WTC11 (cell line): Measurements from ENCODE around the gene KHSRP. TPM values are rescaled to one million over a fixed set of nuclear protein-coding genes. Genes with fewer than 3 reads are reported as not detected.

ENCODE experiments used
- ATAC-seq: fragments of 200-7000 bp; cut with Tn5 transposase; 2 replicates; pipeline ENCODE4 v1.10.0; 2021; ENCODE audit warnings: mild to moderate bottlenecking, moderate library complexity
- CTCF ChIA-PET: fragments of 300-600 bp; sonication (Branson Sonifier 250); formaldehyde crosslinking; loops from one replicate; lab custom pipeline; 2021; ENCODE audit warnings: antibody characterized with exemption; lab: Charles Lee
- POLR2A ChIA-PET: fragments of 350-600 bp; sonication (Branson Sonifier 250); formaldehyde crosslinking; loops from one replicate; lab custom pipeline; 2021; ENCODE audit warnings: antibody characterized with exemption; lab: Charles Lee
- DNase-seq: peaks from one replicate; pipeline ENCODE4 v3.0.0; 2021; ENCODE audit warnings: low spot score
- H3K27ac Mint-ChIP-seq: 2 replicates; pipeline ENCODE4 v1.8.0; 2021; ENCODE audit warnings: mixed read lengths
- H3K27me3 Mint-ChIP-seq: 2 replicates; pipeline ENCODE4 v1.8.0; 2021; ENCODE audit warnings: low read depth, mild to moderate bottlenecking, moderate library complexity, mixed read lengths
- H3K36me3 Mint-ChIP-seq: 2 replicates; pipeline ENCODE4 v1.8.0; 2021; ENCODE audit warnings: mixed read lengths
- H3K4me1 Mint-ChIP-seq: 2 replicates; pipeline ENCODE4 v1.8.0; 2022; ENCODE audit warnings: mixed read lengths
- H3K4me3 Mint-ChIP-seq: 2 replicates; pipeline ENCODE4 v1.8.0; 2021; ENCODE audit warnings: mild to moderate bottlenecking, moderate library complexity, mixed read lengths
- H3K9me3 Mint-ChIP-seq: 2 replicates; pipeline ENCODE4 v1.8.0; 2021; ENCODE audit warnings: mixed read lengths
- MXD4 ChIP-seq: fragments of 250-450 bp; sonication (Bioruptor Pico); IDR thresholded peaks from 2 replicates; pipeline ENCODE4 v1.8.0; 2021; ENCODE audit warnings: mild to moderate bottlenecking, moderate library complexity, borderline replicate concordance
- NFE2L1 ChIP-seq: sonication (generic); formaldehyde crosslinking; IDR thresholded peaks from 2 replicates; pipeline ENCODE4 v1.8.1; 2023; ENCODE audit warnings: missing genetic modification reagents
- SMAD3 ChIP-seq: sonication (generic); formaldehyde crosslinking; IDR thresholded peaks from 2 replicates; pipeline ENCODE4 v1.8.0; 2022; ENCODE audit warnings: missing genetic modification reagents, mild to moderate bottlenecking, borderline replicate concordance
- SMAD4 ChIP-seq: sonication (generic); formaldehyde crosslinking; IDR thresholded peaks from 2 replicates; pipeline ENCODE4 v1.8.0; 2022; ENCODE audit warnings: mild to moderate bottlenecking, missing genetic modification reagents
- SP1 ChIP-seq: sonication (generic); formaldehyde crosslinking; conservative IDR thresholded peaks from 2 replicates; pipeline ENCODE4 v1.8.1; 2022; ENCODE audit warnings: missing genetic modification reagents
- TP53 ChIP-seq: sonication (generic); formaldehyde crosslinking; IDR thresholded peaks from 2 replicates; pipeline ENCODE4 v1.8.1; 2023; ENCODE audit warnings: mild to moderate bottlenecking, missing genetic modification reagents
- ZNF121 ChIP-seq: sonication (generic); formaldehyde crosslinking; IDR thresholded peaks from 2 replicates; pipeline ENCODE4 v1.8.0; 2023; ENCODE audit warnings: missing genetic modification reagents
- ZNF317 ChIP-seq: sonication (generic); formaldehyde crosslinking; IDR thresholded peaks from 2 replicates; pipeline ENCODE4 v1.8.1; 2023; ENCODE audit warnings: low read depth, mild to moderate bottlenecking, moderate library complexity, missing genetic modification reagents, borderline replicate concordance
- total RNA-seq: library from RNA; stranded (reverse); gene quantifications from 3 replicates; pipeline ENCODE4 v1.2.3, GENCODE V29; 2021
- TF ChIP-seq, protein P1 (sequence below): sonication (generic); formaldehyde crosslinking; IDR thresholded peaks from 2 replicates; pipeline ENCODE4 v1.8.1; 2023; ENCODE audit warnings: mild to moderate bottlenecking, missing genetic modification reagents, moderate library complexity
- TF ChIP-seq, protein P2 (sequence below): fragments of 250-450 bp; sonication (Bioruptor Pico); IDR thresholded peaks from 2 replicates; pipeline ENCODE4 v1.9.0; 2021; ENCODE audit warnings: mild to moderate bottlenecking
- TF ChIP-seq, protein P3 (sequence below): sonication (generic); formaldehyde crosslinking; IDR thresholded peaks from 2 replicates; pipeline ENCODE4 v1.8.1; 2022; ENCODE audit warnings: low read depth, mild to moderate bottlenecking, moderate library complexity, missing genetic modification reagents, borderline replicate concordance
- TF ChIP-seq, protein P4 (sequence below): sonication (generic); formaldehyde crosslinking; IDR thresholded peaks from 2 replicates; pipeline ENCODE4 v1.8.1; 2022; ENCODE audit warnings: low read depth, missing genetic modification reagents, borderline replicate concordance
- TF ChIP-seq, protein P5 (sequence below): sonication (generic); formaldehyde crosslinking; IDR thresholded peaks from 2 replicates; pipeline ENCODE4 v1.8.0; 2022; ENCODE audit warnings: mild to moderate bottlenecking, missing genetic modification reagents
- TF ChIP-seq, protein P6 (sequence below): sonication (generic); formaldehyde crosslinking; IDR thresholded peaks from 2 replicates; pipeline ENCODE4 v1.8.0; 2023; ENCODE audit warnings: missing genetic modification reagents

The KHSRP gene
- total RNA-seq, 1 experiment from 2014 or later = 572 TPM

DNA sequence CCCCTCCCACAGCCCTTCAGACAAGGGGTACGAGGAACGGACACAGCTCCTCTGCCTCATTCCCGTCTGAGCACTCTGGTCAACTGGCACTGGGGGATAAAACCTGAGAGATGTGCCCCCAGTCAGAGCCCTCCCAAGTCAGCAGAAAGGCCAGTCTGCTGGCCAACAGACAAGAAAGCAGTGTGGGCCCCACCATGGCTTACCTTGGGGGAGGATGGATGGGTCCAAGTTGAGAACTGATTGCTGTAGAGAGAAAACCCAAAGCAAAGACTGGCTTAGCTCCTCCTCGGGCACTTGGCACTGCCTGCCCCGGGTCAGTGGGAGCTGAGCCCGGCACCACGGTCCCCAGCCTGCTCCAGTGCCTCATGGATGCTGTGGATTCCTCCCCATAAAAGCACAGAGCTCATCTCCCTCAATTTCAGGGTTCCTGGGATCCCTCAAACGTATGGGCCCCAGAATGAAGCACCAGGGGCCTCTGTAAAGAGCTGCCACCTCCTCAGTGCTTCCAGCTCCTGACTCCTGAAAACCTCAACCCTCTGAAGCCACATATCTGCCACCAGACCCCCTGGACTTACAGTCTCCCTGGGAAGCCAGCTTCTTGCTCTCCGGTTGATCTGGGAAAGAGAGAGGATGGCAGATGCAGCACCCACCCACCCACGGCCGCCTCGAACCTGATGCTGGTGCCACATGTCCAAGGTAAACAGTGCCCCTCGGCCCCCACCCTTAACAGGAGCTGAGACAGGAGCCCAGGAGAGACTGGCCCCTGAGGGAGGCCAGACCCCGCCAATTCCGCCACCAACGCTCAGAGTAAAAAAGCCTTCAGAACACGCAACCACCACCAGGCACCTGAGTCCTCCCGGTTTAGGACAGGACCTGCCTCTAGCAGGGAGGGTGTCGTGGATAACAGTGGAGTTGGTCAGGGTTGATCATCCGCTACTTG, 3.3 kb downstream of the KHSRP start:
- Mint-ChIP-seq H3K36me3 (peaks cover 62% of the 10 kb centered on the region), H3K27ac (peak overlapping the region; percentile 53; the same call in 1 of the 2 replicates), H3K9me3 (peaks cover 6% of the 10 kb centered on the region), H3K27me3 (peaks cover 12% of the 10 kb centered on the region), H3K4me3 (no peak overlapping the region), H3K4me1 (peaks cover 14% of the 10 kb centered on the region)
- ChIA-PET POLR2A (no interaction called here), CTCF (interaction anchor here (1.3 to 1.4 kb wide), 2 partner anchors 9 to 160 kb away, joined by 3 to 4 read pairs; no protein-coding TSS in a partner anchor)
- ATAC-seq (no peak), DNase-seq (no peak)
- TF ChIP-seq SMAD4 (CRISPR knock-in tag) (no peak), ZNF317 (CRISPR knock-in tag) (no peak), NFE2L1 (CRISPR knock-in tag) (no peak), ZNF121 (CRISPR knock-in tag) (no peak), SMAD3 (CRISPR knock-in tag) (no peak)
- TF ChIP-seq, protein P1, sequence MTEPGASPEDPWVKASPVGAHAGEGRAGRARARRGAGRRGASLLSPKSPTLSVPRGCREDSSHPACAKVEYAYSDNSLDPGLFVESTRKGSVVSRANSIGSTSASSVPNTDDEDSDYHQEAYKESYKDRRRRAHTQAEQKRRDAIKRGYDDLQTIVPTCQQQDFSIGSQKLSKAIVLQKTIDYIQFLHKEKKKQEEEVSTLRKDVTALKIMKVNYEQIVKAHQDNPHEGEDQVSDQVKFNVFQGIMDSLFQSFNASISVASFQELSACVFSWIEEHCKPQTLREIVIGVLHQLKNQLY (CRISPR knock-in tag) = no peak
- TF ChIP-seq, protein P2, sequence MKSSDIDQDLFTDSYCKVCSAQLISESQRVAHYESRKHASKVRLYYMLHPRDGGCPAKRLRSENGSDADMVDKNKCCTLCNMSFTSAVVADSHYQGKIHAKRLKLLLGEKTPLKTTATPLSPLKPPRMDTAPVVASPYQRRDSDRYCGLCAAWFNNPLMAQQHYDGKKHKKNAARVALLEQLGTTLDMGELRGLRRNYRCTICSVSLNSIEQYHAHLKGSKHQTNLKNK (CRISPR knock-in tag) = no peak
- TF ChIP-seq, protein P3, sequence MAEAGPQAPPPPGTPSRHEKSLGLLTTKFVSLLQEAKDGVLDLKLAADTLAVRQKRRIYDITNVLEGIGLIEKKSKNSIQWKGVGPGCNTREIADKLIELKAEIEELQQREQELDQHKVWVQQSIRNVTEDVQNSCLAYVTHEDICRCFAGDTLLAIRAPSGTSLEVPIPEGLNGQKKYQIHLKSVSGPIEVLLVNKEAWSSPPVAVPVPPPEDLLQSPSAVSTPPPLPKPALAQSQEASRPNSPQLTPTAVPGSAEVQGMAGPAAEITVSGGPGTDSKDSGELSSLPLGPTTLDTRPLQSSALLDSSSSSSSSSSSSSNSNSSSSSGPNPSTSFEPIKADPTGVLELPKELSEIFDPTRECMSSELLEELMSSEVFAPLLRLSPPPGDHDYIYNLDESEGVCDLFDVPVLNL (CRISPR knock-in tag) = no peak

DNA sequence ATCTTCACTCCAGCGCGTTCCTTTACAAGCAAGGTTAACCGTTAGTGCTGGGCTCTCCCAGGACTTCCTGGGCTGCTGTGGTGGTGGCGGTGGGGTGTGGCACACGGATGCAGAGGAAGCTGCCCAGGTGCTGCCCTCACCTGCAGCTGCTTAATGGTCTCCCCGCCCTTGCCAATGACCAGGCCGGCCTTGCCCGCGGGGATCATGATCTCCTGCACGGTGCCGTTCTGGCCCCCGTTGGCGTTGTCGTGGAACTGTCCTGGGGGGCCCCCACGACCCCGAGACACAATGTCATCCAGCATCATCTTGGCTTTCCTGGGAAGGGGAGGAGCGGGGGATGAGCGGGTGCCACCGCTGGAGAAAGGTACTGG, 6.1 kb downstream of the KHSRP start:
- Mint-ChIP-seq H3K4me1 (peaks cover 21% of the 10 kb centered on the region), H3K27me3 (no peaks in the 10 kb centered on the region), H3K36me3 (peaks cover 72% of the 10 kb centered on the region), H3K9me3 (no peaks in the 10 kb centered on the region), H3K4me3 (no peak overlapping the region), H3K27ac (no peak overlapping the region)
- ATAC-seq (no peak), DNase-seq (no peak)
- POLR2A ChIA-PET = interaction anchor here (0.6 kb wide), 1 partner anchor 9 kb away, joined by 3 read pairs; no protein-coding TSS in a partner anchor
- CTCF ChIA-PET = interaction anchor here (0.5 kb wide), 1 partner anchor 445 kb away, joined by 3 read pairs; no protein-coding TSS in a partner anchor
- TF ChIP-seq, protein P4, sequence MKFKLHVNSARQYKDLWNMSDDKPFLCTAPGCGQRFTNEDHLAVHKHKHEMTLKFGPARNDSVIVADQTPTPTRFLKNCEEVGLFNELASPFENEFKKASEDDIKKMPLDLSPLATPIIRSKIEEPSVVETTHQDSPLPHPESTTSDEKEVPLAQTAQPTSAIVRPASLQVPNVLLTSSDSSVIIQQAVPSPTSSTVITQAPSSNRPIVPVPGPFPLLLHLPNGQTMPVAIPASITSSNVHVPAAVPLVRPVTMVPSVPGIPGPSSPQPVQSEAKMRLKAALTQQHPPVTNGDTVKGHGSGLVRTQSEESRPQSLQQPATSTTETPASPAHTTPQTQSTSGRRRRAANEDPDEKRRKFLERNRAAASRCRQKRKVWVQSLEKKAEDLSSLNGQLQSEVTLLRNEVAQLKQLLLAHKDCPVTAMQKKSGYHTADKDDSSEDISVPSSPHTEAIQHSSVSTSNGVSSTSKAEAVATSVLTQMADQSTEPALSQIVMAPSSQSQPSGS = no peak
- TF ChIP-seq TP53 (CRISPR knock-in tag) = no peak
- no peak for TF ChIP-seq SP1 (CRISPR knock-in tag)
- TF ChIP-seq, protein P5, sequence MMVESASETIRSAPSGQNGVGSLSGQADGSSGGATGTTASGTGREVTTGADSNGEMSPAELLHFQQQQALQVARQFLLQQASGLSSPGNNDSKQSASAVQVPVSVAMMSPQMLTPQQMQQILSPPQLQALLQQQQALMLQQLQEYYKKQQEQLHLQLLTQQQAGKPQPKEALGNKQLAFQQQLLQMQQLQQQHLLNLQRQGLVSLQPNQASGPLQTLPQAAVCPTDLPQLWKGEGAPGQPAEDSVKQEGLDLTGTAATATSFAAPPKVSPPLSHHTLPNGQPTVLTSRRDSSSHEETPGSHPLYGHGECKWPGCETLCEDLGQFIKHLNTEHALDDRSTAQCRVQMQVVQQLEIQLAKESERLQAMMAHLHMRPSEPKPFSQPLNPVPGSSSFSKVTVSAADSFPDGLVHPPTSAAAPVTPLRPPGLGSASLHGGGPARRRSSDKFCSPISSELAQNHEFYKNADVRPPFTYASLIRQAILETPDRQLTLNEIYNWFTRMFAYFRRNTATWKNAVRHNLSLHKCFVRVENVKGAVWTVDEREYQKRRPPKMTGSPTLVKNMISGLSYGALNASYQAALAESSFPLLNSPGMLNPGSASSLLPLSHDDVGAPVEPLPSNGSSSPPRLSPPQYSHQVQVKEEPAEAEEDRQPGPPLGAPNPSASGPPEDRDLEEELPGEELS (CRISPR knock-in tag) = no peak
- no peak for TF ChIP-seq MXD4 (CRISPR knock-in tag)
- TF ChIP-seq, protein P6, sequence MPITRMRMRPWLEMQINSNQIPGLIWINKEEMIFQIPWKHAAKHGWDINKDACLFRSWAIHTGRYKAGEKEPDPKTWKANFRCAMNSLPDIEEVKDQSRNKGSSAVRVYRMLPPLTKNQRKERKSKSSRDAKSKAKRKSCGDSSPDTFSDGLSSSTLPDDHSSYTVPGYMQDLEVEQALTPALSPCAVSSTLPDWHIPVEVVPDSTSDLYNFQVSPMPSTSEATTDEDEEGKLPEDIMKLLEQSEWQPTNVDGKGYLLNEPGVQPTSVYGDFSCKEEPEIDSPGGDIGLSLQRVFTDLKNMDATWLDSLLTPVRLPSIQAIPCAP = no peak
